ENCODE data around the gene ZNF41.

ZNF41 gene

DNA sequence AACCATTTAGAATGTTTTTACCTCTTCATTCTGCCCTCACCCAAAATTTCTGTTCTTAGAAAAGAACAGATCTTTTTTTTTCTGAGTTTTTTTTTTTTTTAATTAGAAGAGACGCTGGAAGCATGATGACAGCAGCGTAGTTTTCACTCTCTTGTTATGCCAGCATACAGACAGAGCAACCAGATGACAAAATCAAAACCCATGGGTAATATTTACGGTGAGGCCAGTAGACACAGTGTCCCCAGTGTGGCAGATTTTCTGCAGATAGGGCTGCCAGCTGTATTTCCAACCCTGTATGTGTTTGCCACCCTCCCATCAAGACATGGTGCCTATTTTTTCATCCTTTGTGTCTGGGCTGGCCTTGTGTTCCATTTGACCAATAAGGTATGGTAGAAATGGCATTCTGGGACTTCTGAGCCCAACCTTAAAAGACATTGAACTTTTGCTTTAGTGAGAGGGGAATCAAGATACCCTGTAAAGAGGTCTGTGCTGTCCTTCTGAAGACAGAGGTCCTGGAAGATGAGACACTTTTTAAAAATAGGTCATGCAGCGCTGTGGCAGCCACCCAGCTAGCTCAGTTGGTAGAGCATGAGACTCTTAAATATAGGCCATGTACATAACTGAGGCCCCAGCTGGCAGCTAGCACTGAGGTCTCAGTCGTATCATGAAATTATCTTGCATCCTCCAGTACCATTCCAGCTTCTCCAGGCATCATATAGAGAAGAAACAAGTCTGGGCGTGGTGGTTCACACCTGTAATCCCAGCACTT lies 6.7 kb upstream of the ZNF41 start:
- no peak for DNase-seq (ENCODE audit: low spot score)

DNA sequence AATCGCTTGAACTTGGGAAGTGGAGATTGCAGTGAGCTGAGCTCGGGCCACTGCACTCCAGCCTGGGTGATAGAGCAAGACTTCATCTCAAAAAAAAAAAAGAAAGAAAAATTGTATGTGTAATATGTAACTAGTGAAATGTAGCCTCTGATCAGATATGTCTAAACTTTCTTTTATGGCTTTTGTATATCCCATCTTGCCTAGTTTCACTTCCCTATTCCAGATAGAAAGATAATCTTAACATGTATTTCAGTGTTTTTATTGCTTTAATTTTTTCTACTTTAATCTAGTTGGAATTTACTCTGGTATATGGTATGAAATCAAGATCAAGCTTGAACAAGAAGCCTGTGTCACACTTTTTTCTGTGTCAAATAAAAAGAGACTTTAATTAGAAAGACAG lies 1.9 kb upstream of the ZNF41 start:
- no peak for DNase-seq (ENCODE audit: low spot score)

DNA sequence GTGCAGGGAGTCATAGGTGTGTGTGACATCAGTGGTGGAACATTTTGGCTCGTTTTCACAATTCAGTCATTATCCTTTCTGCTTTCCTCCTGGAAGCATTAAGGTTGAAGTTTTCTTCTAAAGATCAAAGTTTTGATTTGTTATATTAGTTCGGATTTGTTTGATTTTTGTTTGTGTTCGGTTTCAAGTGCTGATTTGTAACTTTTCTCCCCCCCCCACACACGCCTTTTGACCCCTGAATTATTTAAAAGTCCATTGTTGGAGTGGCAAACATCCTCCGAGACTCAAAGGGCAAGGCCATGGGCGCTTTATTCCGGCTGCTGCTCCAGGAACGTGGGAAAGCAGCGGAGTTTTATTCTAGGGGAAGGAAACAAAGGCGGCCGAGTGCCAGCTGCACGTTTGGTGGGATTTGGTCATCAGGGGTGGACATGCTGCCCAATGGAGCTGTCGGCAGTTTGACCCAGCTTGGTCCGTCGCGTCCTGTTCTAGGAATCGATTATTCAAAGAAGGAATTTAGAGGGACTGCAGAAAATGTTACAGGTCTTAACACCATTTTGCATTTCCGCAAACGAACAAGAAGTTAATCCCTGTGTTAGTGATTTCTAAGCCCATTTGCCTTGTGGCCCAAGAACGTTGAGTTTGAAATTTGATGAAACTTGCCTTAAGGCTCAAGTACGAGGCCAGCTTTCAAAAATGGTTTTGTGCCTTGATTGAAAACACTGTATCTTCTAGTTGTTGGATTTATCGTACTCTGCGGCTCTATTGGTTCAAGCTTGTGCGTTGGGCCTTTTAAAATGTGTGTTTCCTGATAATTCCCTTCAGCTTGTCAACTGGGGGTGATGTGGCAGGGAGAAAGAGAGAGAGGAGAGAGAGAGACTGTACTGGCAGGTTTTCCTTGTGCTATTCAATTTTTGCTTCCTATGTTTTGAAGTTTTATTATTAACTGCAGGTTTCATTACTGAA lies 565 bp upstream of the ZNF41 start:
- no peak for DNase-seq (ENCODE audit: low spot score)

DNA sequence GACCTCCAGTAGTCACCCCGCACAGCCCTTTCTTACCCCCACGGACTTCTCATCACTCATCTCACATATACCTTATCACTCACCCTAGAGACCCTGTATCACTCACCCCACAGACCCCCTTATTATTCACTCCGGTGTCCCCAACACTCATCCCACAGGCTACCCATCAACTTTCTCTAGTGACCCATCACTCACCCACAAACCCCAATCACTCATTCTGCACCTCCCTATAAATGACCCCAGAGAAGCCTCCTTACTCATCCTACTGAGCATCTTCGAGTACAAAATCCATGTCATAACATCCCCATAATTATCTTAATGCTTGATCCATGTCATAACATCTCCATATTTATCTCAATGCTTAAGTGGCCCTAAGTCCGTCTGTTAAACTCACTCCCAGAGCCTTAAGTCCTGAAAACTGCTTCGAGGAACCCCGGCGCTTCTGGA lies 934 bp downstream of the ZNF41 start:
- no peak for DNase-seq (ENCODE audit: low spot score)

DNA sequence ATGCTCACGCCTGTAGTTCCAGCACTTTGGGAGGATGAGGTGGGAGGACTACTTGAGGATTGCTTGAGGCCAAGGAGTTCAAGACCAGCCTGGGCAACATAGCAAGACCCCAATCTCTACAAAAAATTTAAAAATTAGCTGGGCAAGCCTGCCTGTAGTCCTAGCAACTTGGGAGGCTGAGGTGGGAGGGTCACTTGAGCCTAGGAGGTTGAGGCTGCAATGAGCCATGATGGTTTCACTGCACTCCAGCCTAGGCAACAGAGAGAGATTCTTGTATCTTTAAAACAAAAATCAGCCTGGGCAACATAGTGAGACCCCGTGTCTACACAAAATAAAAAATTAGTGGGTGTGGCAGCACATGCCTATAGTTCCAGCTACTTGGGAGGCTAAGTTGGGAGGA lies 1.9 kb downstream of the ZNF41 start:
- DNase-seq (ENCODE audit: low spot score): no peak

DNA sequence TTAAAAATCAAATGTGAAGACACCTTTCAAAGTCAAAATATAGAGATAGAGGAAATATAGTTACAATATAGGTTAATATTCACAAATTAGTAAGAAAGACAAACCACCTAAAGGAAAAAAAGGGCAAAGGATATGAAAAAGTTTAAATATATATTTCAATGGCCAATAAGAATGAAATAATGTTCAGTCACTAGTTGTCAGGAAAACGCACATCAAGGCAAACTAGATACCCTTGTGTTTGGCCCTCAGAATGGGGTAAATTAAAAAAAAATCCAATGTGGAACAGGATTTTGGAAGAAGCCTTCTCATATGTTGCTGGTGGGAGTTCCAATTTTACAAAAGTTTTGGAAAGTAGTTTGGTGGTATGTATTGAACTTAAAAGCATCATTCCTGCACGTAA lies 2.4 kb downstream of the ZNF41 start:
- no peak for DNase-seq (ENCODE audit: low spot score)

DNA sequence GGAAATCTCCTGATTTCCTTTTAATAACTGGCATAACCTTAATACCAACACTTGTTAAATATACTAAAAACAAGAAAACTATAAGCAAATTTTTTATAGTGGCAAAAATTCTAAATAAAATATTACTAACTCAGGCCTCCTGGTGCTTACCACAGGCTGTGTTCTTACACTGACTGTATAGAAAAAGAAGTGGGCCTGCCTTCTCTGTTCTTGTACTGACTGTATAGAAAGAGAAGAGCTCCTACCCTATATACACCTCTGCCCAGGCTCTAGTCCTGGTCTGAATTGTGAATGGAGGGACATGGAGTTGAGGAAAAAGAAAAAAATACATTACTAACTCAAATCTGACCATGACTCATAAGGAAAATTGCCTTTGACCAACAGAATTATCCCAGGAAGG lies 7.5 kb downstream of the ZNF41 start:
- DNase-seq (ENCODE audit: low spot score): no peak

DNA sequence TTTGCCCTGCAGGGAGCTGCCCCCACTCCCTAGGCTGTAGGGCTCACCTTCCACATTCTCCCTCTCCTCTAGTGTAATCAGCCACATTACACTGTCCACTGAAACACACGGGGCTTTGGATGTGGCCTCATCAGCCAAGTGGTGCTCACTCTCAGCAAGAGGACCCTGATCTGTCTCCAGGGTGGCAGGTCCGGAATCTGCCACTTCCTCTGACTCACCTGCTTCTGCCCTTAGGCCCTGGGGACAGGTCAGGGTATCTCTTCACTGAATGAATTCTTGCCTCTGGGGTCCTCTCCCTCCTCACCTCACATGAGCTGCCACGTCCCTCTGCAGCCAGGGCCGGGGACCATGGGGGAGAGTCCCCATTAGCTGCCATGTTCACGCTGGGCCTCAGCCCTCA lies 15.9 kb downstream of the ZNF41 start:
- no peak for DNase-seq (ENCODE audit: low spot score)

DNA sequence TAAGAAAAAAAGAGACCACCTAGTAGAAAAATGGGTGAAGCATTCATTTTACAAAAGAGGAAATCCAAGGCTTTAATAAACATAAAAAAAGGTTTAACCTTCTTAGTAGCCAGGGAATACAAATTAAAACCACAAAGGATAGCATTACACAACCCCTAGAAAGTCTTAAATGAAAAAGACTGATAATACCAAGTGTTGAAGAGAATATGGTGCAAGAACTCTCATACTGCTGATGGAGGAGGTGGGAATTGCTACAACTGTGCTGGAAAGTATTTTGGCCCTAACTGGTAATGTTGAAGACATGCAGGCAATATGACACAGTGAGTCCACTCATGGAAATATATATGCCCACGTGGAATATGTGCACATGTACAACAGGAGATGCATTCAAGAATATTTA lies 22.5 kb downstream of the ZNF41 start:
- DNase-seq (ENCODE audit: low spot score): no peak

DNA sequence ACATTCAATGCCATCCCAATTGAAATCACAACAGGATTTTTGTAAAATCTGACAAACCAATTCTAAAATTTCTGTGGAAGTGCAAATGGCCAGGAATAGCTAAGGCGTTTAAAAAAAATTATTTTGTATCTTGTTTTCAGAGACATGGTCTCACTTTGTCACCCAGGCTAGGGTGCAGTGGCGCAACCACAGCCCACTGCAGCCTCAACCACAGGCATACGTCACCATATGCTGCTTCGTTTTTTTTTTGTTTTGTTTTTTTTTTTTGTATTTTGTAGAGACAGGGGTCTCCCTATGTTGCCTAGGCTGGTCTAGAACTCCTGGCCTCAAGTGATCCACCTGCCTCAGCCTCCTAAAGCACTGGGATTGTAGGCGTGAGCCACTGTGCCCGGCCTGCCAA lies 24.5 kb downstream of the ZNF41 start:
- DNase-seq (ENCODE audit: low spot score): no peak

DNA sequence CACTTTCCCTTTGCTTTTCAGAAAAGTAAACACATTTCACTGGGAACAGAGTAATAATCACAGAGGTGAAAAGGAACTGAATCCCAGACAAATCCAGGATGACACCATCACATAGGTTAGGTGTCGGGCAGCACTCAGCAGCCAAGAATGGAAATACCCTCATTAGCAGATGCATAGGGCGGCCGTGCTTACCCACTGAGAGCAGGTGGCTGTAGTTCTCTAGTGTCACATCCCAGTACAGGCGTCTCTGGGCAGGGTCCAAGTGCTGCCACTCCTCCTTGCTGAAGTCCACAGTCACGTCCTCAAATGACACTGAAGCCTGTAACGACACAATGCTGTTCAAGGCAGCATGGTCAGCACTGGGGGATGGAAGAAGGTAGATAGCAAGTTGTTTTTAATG lies 26.9 kb downstream of the ZNF41 start:
- no peak for DNase-seq (ENCODE audit: low spot score)

DNA sequence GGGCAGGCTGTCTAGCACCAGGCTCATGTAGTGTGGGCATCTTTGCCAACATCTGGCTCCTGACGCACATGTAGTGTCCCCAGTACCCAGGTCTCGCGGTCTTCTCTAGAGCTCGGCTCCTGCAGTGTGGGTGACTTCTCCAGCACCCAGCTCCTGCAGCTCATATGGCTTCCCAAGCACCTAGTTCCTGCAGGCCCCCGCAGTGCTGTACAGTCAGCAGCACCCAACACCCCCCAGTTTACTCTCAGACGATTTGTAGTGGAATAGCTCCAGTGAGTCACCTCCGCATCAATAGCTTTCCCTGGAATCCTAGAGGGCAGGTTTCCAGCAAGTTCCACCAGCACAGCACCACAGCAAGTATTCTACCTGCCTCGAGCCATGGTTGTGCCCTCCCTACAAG lies 30.9 kb downstream of the ZNF41 start:
- no peak for DNase-seq (ENCODE audit: low spot score)

DNA sequence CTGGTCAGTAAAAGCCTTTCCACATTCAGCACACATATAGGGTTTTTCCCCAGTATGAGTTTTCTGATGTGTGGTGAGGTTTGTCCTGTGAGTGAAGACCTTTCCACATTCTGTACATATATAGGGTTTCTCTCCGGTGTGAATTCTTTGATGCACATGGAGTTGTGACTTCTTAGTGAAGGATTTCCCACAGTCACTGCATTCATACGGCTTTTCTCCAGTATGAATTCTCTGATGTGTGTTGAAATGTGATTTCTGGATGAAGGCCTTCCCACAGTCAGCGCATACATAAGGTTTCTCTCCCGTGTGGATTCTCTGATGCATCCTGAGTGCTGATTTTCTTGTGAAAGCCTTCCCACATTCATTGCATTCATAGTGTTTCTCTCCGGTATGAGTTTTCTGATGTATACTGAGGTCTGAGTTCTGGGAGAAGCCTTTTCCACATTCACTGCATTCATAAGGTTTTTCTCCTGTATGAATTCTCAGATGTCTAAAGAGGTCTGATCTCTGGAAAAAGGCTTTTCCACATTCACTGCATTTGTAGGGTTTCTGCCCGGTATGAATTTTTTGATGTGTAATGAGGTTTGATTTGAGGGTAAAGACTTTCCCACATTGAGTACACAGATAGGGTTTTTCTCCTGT lies 34.7 kb downstream of the ZNF41 start:
- DNase-seq (ENCODE audit: low spot score): no peak

DNA sequence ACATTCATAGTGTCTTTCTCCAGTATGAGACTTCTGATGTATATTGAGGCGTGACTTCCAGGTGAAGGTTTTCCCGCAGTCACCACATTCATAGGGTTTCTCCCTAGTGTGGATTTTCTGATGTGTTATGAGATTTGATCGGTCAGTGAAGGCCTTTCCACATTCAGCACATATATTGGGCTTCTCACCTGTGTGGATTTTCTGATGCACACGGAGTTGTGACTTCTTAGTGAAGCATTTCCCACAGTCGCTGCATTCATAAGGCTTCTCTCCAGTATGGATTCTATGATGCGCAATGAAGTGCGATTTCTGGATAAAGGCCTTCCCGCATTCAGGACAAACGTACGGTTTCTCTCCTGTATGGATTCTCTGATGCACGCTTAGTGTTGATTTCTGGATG lies 35.4 kb downstream of the ZNF41 start:
- DNase-seq (ENCODE audit: low spot score): no peak

DNA sequence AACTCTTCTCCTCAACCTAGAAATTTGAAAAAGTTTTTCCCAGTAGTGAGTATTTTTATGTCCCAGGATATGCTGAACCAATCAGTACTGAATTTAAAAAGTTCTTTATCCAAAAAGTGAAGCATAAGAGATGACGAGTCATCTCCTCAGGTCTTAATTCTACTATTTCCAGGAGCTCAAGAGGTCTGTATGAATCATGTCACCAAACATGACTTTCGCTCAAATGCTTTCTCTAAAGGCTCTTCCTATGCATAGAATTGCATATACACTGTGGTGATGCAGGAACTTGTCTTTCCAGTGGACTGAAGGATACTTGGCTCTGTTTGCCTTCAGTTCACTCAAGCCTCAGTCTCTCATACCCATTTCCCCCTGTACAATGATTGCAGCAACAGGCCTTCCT lies 36.1 kb downstream of the ZNF41 start:
- DNase-seq (ENCODE audit: low spot score): no peak

DNA sequence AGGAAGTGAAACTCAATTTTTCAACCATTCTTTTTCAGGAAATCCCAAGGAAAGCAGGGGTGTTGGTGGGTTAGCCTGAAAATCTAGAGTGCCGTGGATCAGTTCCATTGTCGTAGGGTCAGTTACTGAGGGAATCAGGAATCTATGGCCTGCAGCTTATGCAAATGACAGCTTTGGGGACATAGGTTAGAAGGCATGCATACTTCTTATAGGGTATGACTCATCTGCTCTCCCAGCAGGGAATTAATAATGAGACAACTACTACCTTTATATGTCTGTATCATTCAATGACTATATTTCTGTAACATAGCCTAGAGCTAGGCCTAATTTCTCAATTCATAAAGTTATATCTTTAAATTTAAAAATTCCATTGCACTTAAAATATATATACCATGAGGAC lies 36.6 kb downstream of the ZNF41 start:
- no peak for DNase-seq (ENCODE audit: low spot score)

DNA sequence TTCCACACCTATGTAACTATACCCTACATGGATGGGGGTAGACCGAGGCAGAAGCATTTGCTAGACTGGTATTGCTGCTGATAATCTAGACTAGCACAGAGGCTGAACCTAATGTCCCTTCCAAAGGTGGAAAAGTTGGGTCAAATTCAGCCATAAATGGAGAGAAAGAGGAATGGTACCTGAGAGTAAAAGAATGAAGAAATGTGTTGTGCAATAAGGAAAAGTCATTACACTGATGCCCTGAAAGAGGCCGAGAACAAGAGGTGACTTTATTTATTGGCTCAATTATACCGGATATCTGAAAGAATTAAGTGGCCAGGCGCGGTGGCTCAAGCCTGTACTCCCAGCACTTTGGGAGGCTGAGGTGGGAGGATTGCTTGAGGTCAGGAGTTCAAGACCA lies 52.1 kb downstream of the ZNF41 start:
- DNase-seq (ENCODE audit: low spot score): no peak

DNA sequence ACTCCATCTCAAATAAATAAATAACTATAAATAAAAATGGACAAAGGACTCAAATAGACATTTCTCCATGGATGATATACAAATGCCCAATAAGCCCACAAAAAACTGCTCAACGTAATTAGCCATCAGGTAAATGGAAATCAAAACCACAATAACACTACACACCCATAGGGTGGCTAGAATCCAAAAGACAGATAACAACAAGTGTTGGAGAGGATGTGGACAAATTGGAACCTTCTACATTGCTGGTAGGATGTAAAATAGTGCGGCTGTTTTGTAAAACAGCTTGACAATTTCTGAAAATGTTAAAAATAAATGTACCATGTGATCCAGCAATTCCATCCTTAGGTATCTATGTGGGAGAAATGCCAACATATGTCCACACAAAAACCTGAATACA lies 60.6 kb downstream of the ZNF41 start:
- DNase-seq (ENCODE audit: low spot score): no peak

DNA sequence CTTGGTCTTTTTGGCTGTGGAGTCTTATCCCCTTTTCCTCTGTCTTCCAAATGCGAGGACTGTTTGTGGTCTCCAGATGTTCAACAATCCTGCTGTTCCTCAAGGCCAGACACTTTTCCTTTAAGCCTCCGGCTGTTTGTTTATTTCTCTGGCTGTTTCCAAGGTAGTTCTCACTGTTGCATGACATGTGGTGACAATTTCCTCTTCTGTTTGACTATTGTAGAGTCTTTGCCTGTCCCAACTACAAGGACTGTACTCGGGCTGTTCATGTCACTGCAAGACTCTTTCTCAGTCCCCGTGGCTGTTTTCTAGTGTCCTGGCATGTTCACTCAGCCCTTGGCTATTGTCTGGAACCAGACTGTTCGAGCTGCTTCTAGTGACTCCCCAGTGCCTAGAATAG lies 62.1 kb downstream of the ZNF41 start:
- no peak for DNase-seq (ENCODE audit: low spot score)

DNA sequence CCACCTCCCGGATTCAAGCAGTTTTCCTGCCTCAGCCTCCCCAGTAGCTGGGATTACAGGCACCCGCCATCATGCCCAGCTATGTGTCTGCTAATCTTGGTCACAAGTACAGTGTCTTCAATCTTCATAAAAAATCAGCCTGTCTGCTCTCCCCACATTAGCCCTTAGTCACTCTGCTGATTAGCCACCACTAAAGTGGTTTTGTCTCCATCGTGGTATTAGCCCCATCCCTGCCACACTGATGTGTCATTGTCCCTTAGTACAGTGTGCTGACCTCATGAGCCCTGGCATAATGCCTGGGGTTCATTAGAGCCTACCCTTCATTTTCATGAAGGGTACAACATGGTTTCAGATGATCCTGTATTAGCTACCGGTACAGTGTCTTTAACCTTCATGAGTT lies 62.8 kb downstream of the ZNF41 start:
- DNase-seq (ENCODE audit: low spot score): no peak

DNA sequence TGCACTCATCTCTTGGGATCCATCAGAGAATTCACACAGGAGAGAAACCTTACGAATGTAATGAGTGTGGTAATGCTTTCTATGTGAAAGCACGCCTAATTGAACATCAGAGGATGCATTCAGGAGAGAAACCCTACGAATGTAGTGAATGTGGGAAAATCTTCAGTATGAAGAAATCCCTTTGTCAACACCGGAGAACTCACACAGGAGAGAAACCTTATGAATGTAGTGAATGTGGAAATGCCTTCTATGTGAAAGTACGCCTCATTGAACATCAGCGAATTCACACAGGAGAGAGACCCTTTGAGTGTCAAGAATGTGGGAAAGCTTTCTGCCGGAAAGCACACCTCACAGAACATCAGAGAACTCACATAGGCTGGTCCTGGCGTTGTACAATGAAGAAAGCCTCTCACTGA lies 69.8 kb downstream of the ZNF41 start:
- no peak for DNase-seq (ENCODE audit: low spot score)

Data from HuH-7 (cell line).